Body of pancreas (tissue), 4 donors: ENCODE data around the gene KRTAP13-1.

ENCODE experiments used
- POLR2A ChIP-seq, 3 donors: fragments of 450-650 bp; IDR thresholded peaks; one replicate each; pipeline ENCODE4 v1.6.1; 2016; ENCODE audit warnings: antibody characterized with exemption in 3 of 3, mild to moderate bottlenecking in 2 of 3
- TF ChIP-seq, protein P1 (sequence below), 7 experiments: fragments of 450-650 bp in 4 of 7; fragments of 200-600 bp in 3 of 7; sonication (generic) in 3 of 7; IDR thresholded peaks; one replicate each; pipeline ENCODE4 v1.5.1; 2016 to 2019; ENCODE audit warnings: antibody characterized with exemption in 7 of 7

GRCh38 chr21:30444204-30444603 is 48.4 kb downstream of the KRTAP13-1 start:
- no peak for TF ChIP-seq POLR2A (IDR thresholded peaks at IDR 0.05)
- TF ChIP-seq, protein P1, sequence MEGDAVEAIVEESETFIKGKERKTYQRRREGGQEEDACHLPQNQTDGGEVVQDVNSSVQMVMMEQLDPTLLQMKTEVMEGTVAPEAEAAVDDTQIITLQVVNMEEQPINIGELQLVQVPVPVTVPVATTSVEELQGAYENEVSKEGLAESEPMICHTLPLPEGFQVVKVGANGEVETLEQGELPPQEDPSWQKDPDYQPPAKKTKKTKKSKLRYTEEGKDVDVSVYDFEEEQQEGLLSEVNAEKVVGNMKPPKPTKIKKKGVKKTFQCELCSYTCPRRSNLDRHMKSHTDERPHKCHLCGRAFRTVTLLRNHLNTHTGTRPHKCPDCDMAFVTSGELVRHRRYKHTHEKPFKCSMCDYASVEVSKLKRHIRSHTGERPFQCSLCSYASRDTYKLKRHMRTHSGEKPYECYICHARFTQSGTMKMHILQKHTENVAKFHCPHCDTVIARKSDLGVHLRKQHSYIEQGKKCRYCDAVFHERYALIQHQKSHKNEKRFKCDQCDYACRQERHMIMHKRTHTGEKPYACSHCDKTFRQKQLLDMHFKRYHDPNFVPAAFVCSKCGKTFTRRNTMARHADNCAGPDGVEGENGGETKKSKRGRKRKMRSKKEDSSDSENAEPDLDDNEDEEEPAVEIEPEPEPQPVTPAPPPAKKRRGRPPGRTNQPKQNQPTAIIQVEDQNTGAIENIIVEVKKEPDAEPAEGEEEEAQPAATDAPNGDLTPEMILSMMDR (IDR thresholded peaks at IDR 0.05), result no peak
